MCF 10A (cell line): ENCODE results near the gene CSF2RB. TPM values are rescaled to one million over a fixed set of nuclear protein-coding genes. Genes with fewer than 3 reads are reported as not detected.

Experiments used
- BruUV-seq: library from RNA; stranded (reverse); fragments of 400-500 nt; replicated peaks from 2 replicates; lab custom pipeline; 2021; lab: Mats Ljungman, UMichigan
- CTCF ChIA-PET: fragments of 300-600 bp; sonication (Branson Sonifier 250); formaldehyde crosslinking; extraction: SDS; loops from one replicate; lab custom pipeline; 2021; ENCODE audit warnings: antibody characterized with exemption, inconsistent platforms; lab: Yijun Ruan, JAX
- POLR2A ChIA-PET: fragments of 300-600, 350-650 bp; sonication (Branson Sonifier 250); formaldehyde crosslinking; extraction: SDS; loops from one replicate; lab custom pipeline; 2020; ENCODE audit warnings: antibody characterized with exemption, inconsistent platforms; lab: Yijun Ruan, JAX
- DNase-seq: peaks from one replicate; pipeline ENCODE4 v3.0.0-alpha.2; 2018; ENCODE audit not compliant: unreplicated experiment
- H3K27ac Mint-ChIP-seq: one replicate; pipeline ENCODE4 v1.8.0; 2022; ENCODE audit warnings: mild to moderate bottlenecking, low read depth, mixed read lengths; ENCODE audit not compliant: unreplicated experiment
- H3K27me3 Mint-ChIP-seq: one replicate; pipeline ENCODE4 v1.8.0; 2022; ENCODE audit warnings: mixed read lengths; ENCODE audit not compliant: insufficient read depth, unreplicated experiment
- H3K36me3 Mint-ChIP-seq: one replicate; pipeline ENCODE4 v1.8.0; 2022; ENCODE audit warnings: mild to moderate bottlenecking, moderate library complexity, mixed read lengths; ENCODE audit not compliant: insufficient read depth, unreplicated experiment
- H3K4me1 Mint-ChIP-seq: one replicate; pipeline ENCODE4 v1.8.0; 2022; ENCODE audit warnings: mixed read lengths; ENCODE audit not compliant: insufficient read depth, unreplicated experiment
- H3K4me3 Mint-ChIP-seq: one replicate; pipeline ENCODE4 v1.8.0; 2022; ENCODE audit warnings: mild to moderate bottlenecking, moderate library complexity, mixed read lengths; ENCODE audit not compliant: unreplicated experiment
- H3K9me3 Mint-ChIP-seq: one replicate; pipeline ENCODE4 v1.8.0; 2022; ENCODE audit warnings: mixed read lengths; ENCODE audit not compliant: unreplicated experiment
- intact Hi-C: fragments of 100-400 bp; cut with micrococcal nuclease; formaldehyde crosslinking; loops from 2 replicates; pipeline ENCODE4 v1.14.1; 2022
- total RNA-seq: library from RNA; stranded (reverse); gene quantifications from 2 replicates; pipeline ENCODE4 v1.2.3, GENCODE V29; 2022
- TF ChIP-seq, protein P1 (sequence below): fragments of 200-600 bp; IDR thresholded peaks from one replicate; pipeline ENCODE4 v1.8.0; 2022; ENCODE audit warnings: antibody characterized with exemption, mild to moderate bottlenecking; ENCODE audit not compliant: unreplicated experiment

The CSF2RB gene
- total RNA-seq, 1 experiment from 2014 or later = not detected

GRCh38 chr22:36884349-36885158 is 28.9 kb upstream of the CSF2RB start:
- H3K27ac Mint-ChIP-seq = no peak overlapping the region
- CTCF ChIA-PET = interaction anchor here (1.2 kb wide), 1 partner anchor 11 kb away, joined by 3 read pairs; no protein-coding TSS in a partner anchor
- peaks cover 48% of the 10 kb centered on the region for H3K27me3 Mint-ChIP-seq
- DNase-seq = no peak
- TF ChIP-seq, protein P1, sequence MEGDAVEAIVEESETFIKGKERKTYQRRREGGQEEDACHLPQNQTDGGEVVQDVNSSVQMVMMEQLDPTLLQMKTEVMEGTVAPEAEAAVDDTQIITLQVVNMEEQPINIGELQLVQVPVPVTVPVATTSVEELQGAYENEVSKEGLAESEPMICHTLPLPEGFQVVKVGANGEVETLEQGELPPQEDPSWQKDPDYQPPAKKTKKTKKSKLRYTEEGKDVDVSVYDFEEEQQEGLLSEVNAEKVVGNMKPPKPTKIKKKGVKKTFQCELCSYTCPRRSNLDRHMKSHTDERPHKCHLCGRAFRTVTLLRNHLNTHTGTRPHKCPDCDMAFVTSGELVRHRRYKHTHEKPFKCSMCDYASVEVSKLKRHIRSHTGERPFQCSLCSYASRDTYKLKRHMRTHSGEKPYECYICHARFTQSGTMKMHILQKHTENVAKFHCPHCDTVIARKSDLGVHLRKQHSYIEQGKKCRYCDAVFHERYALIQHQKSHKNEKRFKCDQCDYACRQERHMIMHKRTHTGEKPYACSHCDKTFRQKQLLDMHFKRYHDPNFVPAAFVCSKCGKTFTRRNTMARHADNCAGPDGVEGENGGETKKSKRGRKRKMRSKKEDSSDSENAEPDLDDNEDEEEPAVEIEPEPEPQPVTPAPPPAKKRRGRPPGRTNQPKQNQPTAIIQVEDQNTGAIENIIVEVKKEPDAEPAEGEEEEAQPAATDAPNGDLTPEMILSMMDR = no peak
- no TSS peak for BruUV-seq
- no peaks in the 10 kb centered on the region for H3K36me3 Mint-ChIP-seq
- H3K9me3 Mint-ChIP-seq = peaks cover 8% of the 10 kb centered on the region
- intact Hi-C loops = no loop called here
- no peaks in the 10 kb centered on the region for H3K4me1 Mint-ChIP-seq
- H3K4me3 Mint-ChIP-seq = no peak overlapping the region
- POLR2A ChIA-PET = interaction anchor here (1.0 to 1.6 kb wide), 3 partner anchors 11 to 25 kb away, joined by 3 read pairs; no protein-coding TSS in a partner anchor

DNA sequence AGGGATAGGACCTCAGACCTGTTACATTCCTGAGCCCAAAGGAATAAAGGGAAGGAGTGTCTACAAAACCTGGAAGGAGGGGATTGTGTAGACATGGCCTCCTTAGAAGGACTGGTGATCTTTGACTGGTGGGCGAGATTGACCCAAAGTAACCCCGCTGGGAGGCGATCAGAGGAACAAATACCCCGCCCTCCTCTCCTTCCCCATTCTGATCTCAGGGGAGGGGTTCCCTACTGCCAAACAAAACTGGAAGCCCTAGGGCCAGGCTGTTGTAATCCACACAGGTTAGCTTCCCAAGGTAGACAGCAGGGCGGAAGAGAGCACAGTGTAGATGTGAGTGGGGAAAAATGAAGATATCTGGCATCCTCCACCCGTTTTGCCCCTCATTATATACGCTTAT is 28.0 kb upstream of the CSF2RB start:
- POLR2A ChIA-PET = no interaction called here
- DNase-seq = no peak
- intact Hi-C loops = no loop called here
- Mint-ChIP-seq H3K27me3 (peaks cover 39% of the 10 kb centered on the region), H3K36me3 (no peaks in the 10 kb centered on the region), H3K27ac (no peak overlapping the region), H3K4me3 (no peak overlapping the region), H3K9me3 (peaks cover 8% of the 10 kb centered on the region), H3K4me1 (no peaks in the 10 kb centered on the region)
- CTCF ChIA-PET = interaction anchor here (2.0 kb wide), 1 partner anchor 11 kb away, joined by 5 read pairs; no protein-coding TSS in a partner anchor
- TF ChIP-seq, protein P1 = no peak
- BruUV-seq = no TSS peak

GRCh38 chr22:36886016-36886415 is 27.4 kb upstream of the CSF2RB start:
- BruUV-seq = no TSS peak
- intact Hi-C loops = no loop called here
- H3K4me1 Mint-ChIP-seq = no peaks in the 10 kb centered on the region

GRCh38 chr22:36887162-36887561 is 26.3 kb upstream of the CSF2RB start:
- Mint-ChIP-seq H3K4me3 (no peak overlapping the region), H3K27me3 (peaks cover 45% of the 10 kb centered on the region), H3K9me3 (no peaks in the 10 kb centered on the region), H3K27ac (no peak overlapping the region), H3K4me1 (no peaks in the 10 kb centered on the region), H3K36me3 (no peaks in the 10 kb centered on the region)
- ChIA-PET CTCF (interaction anchor here (2.0 kb wide), 1 partner anchor 13 kb away, joined by 5 read pairs; no protein-coding TSS in a partner anchor), POLR2A (interaction anchor here (1.1 kb wide), 1 partner anchor 90 kb away, joined by 3 read pairs; no protein-coding TSS in a partner anchor)
- no TSS peak for BruUV-seq
- TF ChIP-seq, protein P1 = no peak
- DNase-seq = no peak
- intact Hi-C loops = no loop called here

More at GRCh38 chr22:36886016-36886415, 27.4 kb upstream of the CSF2RB start:
- DNase-seq = no peak
- Mint-ChIP-seq H3K36me3 (no peaks in the 10 kb centered on the region), H3K27ac (no peak overlapping the region), H3K27me3 (peaks cover 36% of the 10 kb centered on the region), H3K9me3 (peaks cover 8% of the 10 kb centered on the region), H3K4me3 (no peak overlapping the region)
- ChIA-PET POLR2A (no interaction called here), CTCF (interaction anchor here (2.0 kb wide), 1 partner anchor 12 kb away, joined by 5 read pairs; no protein-coding TSS in a partner anchor)
- TF ChIP-seq, protein P1 = no peak
